PC-3 (cell line): ENCODE measurements around the gene PVALB. TPM values are rescaled to one million over a fixed set of nuclear protein-coding genes. Genes with fewer than 3 reads are reported as not detected.

Experiments used
- ATAC-seq: fragments of 200-7000 bp; cut with Tn5 transposase; 2 replicates; pipeline ENCODE4 v1.9.1; 2020; ENCODE audit warnings: mild to moderate bottlenecking, moderate library complexity
- BruUV-seq: library from RNA; stranded (reverse); fragments of 400-500 nt; replicated peaks from 2 replicates; lab custom pipeline; 2021; lab: Mats Ljungman, UMichigan
- CTCF ChIA-PET: fragments of 300-600 bp; sonication (Branson Sonifier 250); formaldehyde crosslinking; loops from one replicate; lab custom pipeline; 2022; ENCODE audit warnings: antibody characterized with exemption; lab: Charles Lee
- POLR2A ChIA-PET: fragments of 300-600 bp; sonication (Branson Sonifier 250); formaldehyde crosslinking; loops from one replicate; lab custom pipeline; 2022; ENCODE audit warnings: antibody characterized with exemption; ENCODE audit not compliant: unreplicated experiment; lab: Charles Lee
- DNase-seq: peaks from one replicate; pipeline ENCODE4 v3.0.0-alpha.2; 2015
- H2AFZ ChIP-seq: fragments of 300-600 bp; sonication (generic); 2 replicates; pipeline ENCODE4 v1.6.0; 2016; ENCODE audit warnings: antibody characterized with exemption, low read length
- H3F3A ChIP-seq: fragments of 300-600 bp; sonication (generic); one replicate; pipeline ENCODE4 v1.6.0; 2017; ENCODE audit warnings: antibody characterized with exemption, low read length, control low read depth, mild to moderate bottlenecking; ENCODE audit not compliant: unreplicated experiment
- H3K27ac ChIP-seq: fragments of 300-600 bp; sonication (generic); 2 replicates; pipeline ENCODE4 v1.5.1; 2016; ENCODE audit warnings: mild to moderate bottlenecking, low read length
- H3K27me3 ChIP-seq: fragments of 300-600 bp; sonication (generic); 2 replicates; pipeline ENCODE4 v1.6.1; 2016; ENCODE audit warnings: low read length, mixed read lengths
- H3K36me3 ChIP-seq: fragments of 300-600 bp; sonication (generic); 2 replicates; pipeline ENCODE4 v1.6.1; 2016; ENCODE audit warnings: low read depth, mixed run types, low read length, mixed read lengths
- H3K4me1 ChIP-seq: fragments of 300-600 bp; sonication (generic); 2 replicates; pipeline ENCODE4 v1.5.1; 2016; ENCODE audit warnings: low read length; ENCODE audit not compliant: insufficient read depth
- H3K4me2 ChIP-seq: fragments of 300-600 bp; sonication (generic); 2 replicates; pipeline ENCODE4 v1.6.0; 2016; ENCODE audit warnings: low read length
- H3K4me3 ChIP-seq: fragments of 300-600 bp; sonication (generic); 2 replicates; pipeline ENCODE4 v1.5.1; 2016; ENCODE audit warnings: mild to moderate bottlenecking, low read length, mixed read lengths
- H3K79me2 ChIP-seq: fragments of 300-600 bp; sonication (generic); 2 replicates; pipeline ENCODE4 v1.6.1; 2017; ENCODE audit warnings: low read length, mixed read lengths
- H3K9ac ChIP-seq: fragments of 300-600 bp; sonication (generic); 2 replicates; pipeline ENCODE4 v1.6.0; 2016; ENCODE audit warnings: mild to moderate bottlenecking, low read length
- H3K9me2 ChIP-seq: fragments of 300-600 bp; sonication (generic); replicated peaks from 2 replicates; pipeline ENCODE4 v1.6.1; 2016; ENCODE audit warnings: mixed run types, low read length, mixed read lengths
- H3K9me3 ChIP-seq: fragments of 300-600 bp; sonication (generic); 2 replicates; pipeline ENCODE4 v1.6.1; 2016; ENCODE audit warnings: low read length, mixed read lengths
- H4K20me1 ChIP-seq: fragments of 300-600 bp; sonication (generic); 2 replicates; pipeline ENCODE4 v1.6.1; 2016; ENCODE audit warnings: low read length, mixed read lengths
- CTCF ChIP-seq: fragments of 300-600 bp; sonication (generic); conservative IDR thresholded peaks from 2 replicates; pipeline ENCODE4 v1.5.1; 2017; ENCODE audit warnings: antibody characterized with exemption, low read depth, mild to moderate bottlenecking, low read length
- EZH2 ChIP-seq: fragments of 300-600 bp; sonication (generic); IDR thresholded peaks from one replicate; pipeline ENCODE4 v1.6.1; 2017; ENCODE audit warnings: antibody characterized with exemption, mild to moderate bottlenecking, low read length; ENCODE audit not compliant: unreplicated experiment
- EZH2phosphoT487 ChIP-seq: fragments of 300-600 bp; sonication (generic); IDR thresholded peaks from 2 replicates; pipeline ENCODE4 v1.6.1; 2018; ENCODE audit warnings: mild to moderate bottlenecking, antibody characterized with exemption, low read length, borderline replicate concordance
- intact Hi-C: fragments of 100-400 bp; cut with micrococcal nuclease; formaldehyde crosslinking; loops from 2 replicates; pipeline ENCODE4 v1.9.0; 2023
- total RNA-seq: library from RNA; depleted of rRNA; stranded (reverse); fragments of >200 nt; gene quantifications from 2 replicates; pipeline ENCODE4 v1.2.3, GENCODE V29; 2014

Gene PVALB
- total RNA-seq, 1 experiment from 2014 or later: not detected

- Histone ChIP-seq H3K9me2 (no peaks in the 10 kb centered on the region), H3K36me3 (no peaks in the 10 kb centered on the region), H3F3A (no peaks in the 10 kb centered on the region), H3K9me3 (no peaks in the 10 kb centered on the region), H3K27ac (no peak overlapping the region), H3K4me3 (no peak overlapping the region), H3K9ac (no peak overlapping the region), H2AFZ (no peak overlapping the region), H3K4me1 (no peaks in the 10 kb centered on the region), H3K27me3 (peaks cover 25% of the 10 kb centered on the region; the same call in 1 of the 2 replicates), H3K4me2 (no peak overlapping the region), H3K79me2 (no peaks in the 10 kb centered on the region), H4K20me1 (no peaks in the 10 kb centered on the region)
- DNase-seq (no peak), ATAC-seq (no peak)
- ChIA-PET CTCF (no interaction called here), POLR2A (interaction anchor here (0.5 kb wide), 1 partner anchor 227 kb away, joined by 6 read pairs; no protein-coding TSS in a partner anchor)
- no TSS peak for BruUV-seq
- TF ChIP-seq EZH2phosphoT487 (no peak), CTCF (no peak), EZH2 (no peak)
- intact Hi-C loops: no loop called here
These were observed 7.5 kb downstream of the PVALB start for GRCh38 chr22:36809351-36809750.

- CTCF ChIA-PET: no interaction called here
- no peak for ATAC-seq
These were observed 8.0 kb downstream of the PVALB start for GRCh38 chr22:36808721-36809344.

More at GRCh38 chr22:36808721-36809344, 8.0 kb downstream of the PVALB start:
- Histone ChIP-seq H4K20me1 (no peaks in the 10 kb centered on the region), H3K79me2 (no peaks in the 10 kb centered on the region), H3K36me3 (no peaks in the 10 kb centered on the region), H3K27ac (no peak overlapping the region), H3K27me3 (peaks cover 25% of the 10 kb centered on the region; the same call in 1 of the 2 replicates), H3K4me3 (no peak overlapping the region), H3F3A (no peaks in the 10 kb centered on the region), H3K9me3 (no peaks in the 10 kb centered on the region), H3K9me2 (no peaks in the 10 kb centered on the region), H2AFZ (no peak overlapping the region), H3K9ac (no peak overlapping the region), H3K4me1 (no peaks in the 10 kb centered on the region), H3K4me2 (no peak overlapping the region)
- DNase-seq: no peak
- POLR2A ChIA-PET: interaction anchor here (0.5 kb wide), 1 partner anchor 227 kb away, joined by 6 read pairs; no protein-coding TSS in a partner anchor
- TF ChIP-seq EZH2phosphoT487: no peak
- no peak for TF ChIP-seq CTCF
- no peak for TF ChIP-seq EZH2
- BruUV-seq: no TSS peak
- intact Hi-C loops: no loop called here
